Glutamatergic neuron (in vitro differentiated cells): ENCODE measurements around the gene ENDOU. TPM values are rescaled to one million over a fixed set of nuclear protein-coding genes. Genes with fewer than 3 reads are reported as not detected.

Experiments
- DNase-seq: peaks from one replicate; pipeline ENCODE4 v3.0.0; 2022
- H3K27ac Mint-ChIP-seq: one replicate; pipeline ENCODE4 v1.8.0; 2020; ENCODE audit warnings: mild to moderate bottlenecking, mixed read lengths, inconsistent platforms; ENCODE audit not compliant: unreplicated experiment
- H3K27me3 Mint-ChIP-seq: one replicate; pipeline ENCODE4 v1.8.0; 2020; ENCODE audit warnings: mild to moderate bottlenecking, moderate library complexity, mixed read lengths, inconsistent platforms; ENCODE audit not compliant: unreplicated experiment
- H3K36me3 Mint-ChIP-seq: one replicate; pipeline ENCODE4 v1.8.0; 2020; ENCODE audit warnings: mild to moderate bottlenecking, mixed read lengths, inconsistent platforms; ENCODE audit not compliant: unreplicated experiment
- H3K4me1 Mint-ChIP-seq: one replicate; pipeline ENCODE4 v1.8.0; 2020; ENCODE audit warnings: mild to moderate bottlenecking, low read depth, mixed read lengths, inconsistent platforms; ENCODE audit not compliant: unreplicated experiment
- H3K4me3 Mint-ChIP-seq: one replicate; pipeline ENCODE4 v1.8.0; 2020; ENCODE audit warnings: mild to moderate bottlenecking, mixed read lengths, inconsistent platforms; ENCODE audit not compliant: unreplicated experiment
- H3K9me3 Mint-ChIP-seq: one replicate; pipeline ENCODE4 v1.8.0; 2020; ENCODE audit warnings: mild to moderate bottlenecking, moderate library complexity, mixed read lengths, inconsistent platforms; ENCODE audit not compliant: unreplicated experiment
- CTCF ChIP-seq: fragments of 200-600 bp; sonication (generic); IDR thresholded peaks from one replicate; pipeline ENCODE4 v1.5.0; 2021; ENCODE audit not compliant: partially characterized antibody, unreplicated experiment
- total RNA-seq: library from RNA; stranded (reverse); fragmentation: NEBNext Ultra II Directional; extraction: Animal tissue kit (Norgen Biotek cat#: 25700); gene quantifications from one replicate; pipeline ENCODE4 v1.2.1, GENCODE V29; 2021; ENCODE audit not compliant: unreplicated experiment

ENDOU gene
- total RNA-seq, 1 donor from 2014 or later: not detected

- H3K4me3 Mint-ChIP-seq: no peak overlapping the region
- peaks cover 3% of the 10 kb centered on the region for H3K9me3 Mint-ChIP-seq
- TF ChIP-seq CTCF: no peak
- no peak overlapping the region for H3K27ac Mint-ChIP-seq
- H3K36me3 Mint-ChIP-seq: no peaks in the 10 kb centered on the region
- DNase-seq: no peak
- H3K4me1 Mint-ChIP-seq: no peaks in the 10 kb centered on the region
- H3K27me3 Mint-ChIP-seq: peaks cover 2% of the 10 kb centered on the region
Measured at GRCh38 chr12:47750916-47751470, 25.7 kb upstream of the ENDOU start.

- no peak overlapping the region for H3K27ac Mint-ChIP-seq
- H3K36me3 Mint-ChIP-seq: no peaks in the 10 kb centered on the region
- H3K4me1 Mint-ChIP-seq: no peaks in the 10 kb centered on the region
- DNase-seq: no peak
- peaks cover 2% of the 10 kb centered on the region for H3K27me3 Mint-ChIP-seq
- H3K9me3 Mint-ChIP-seq: peaks cover 3% of the 10 kb centered on the region
- TF ChIP-seq CTCF: no peak
- no peak overlapping the region for H3K4me3 Mint-ChIP-seq
Measured at GRCh38 chr12:47750229-47750798, 25.0 kb upstream of the ENDOU start.

GRCh38 chr12:47748899-47749298 lies 23.6 kb upstream of the ENDOU start:
- H3K4me1 Mint-ChIP-seq: no peaks in the 10 kb centered on the region
- no peak overlapping the region for H3K27ac Mint-ChIP-seq
- peaks cover 9% of the 10 kb centered on the region for H3K27me3 Mint-ChIP-seq
- peaks cover 4% of the 10 kb centered on the region for H3K9me3 Mint-ChIP-seq
- no peak for TF ChIP-seq CTCF
- no peak overlapping the region for H3K4me3 Mint-ChIP-seq
- H3K36me3 Mint-ChIP-seq: no peaks in the 10 kb centered on the region
- DNase-seq: no peak

GRCh38 chr12:47748507-47748828 lies 23.2 kb upstream of the ENDOU start:
- Mint-ChIP-seq H3K27ac (no peak overlapping the region), H3K27me3 (peaks cover 13% of the 10 kb centered on the region), H3K36me3 (no peaks in the 10 kb centered on the region), H3K4me3 (no peak overlapping the region), H3K9me3 (peaks cover 6% of the 10 kb centered on the region), H3K4me1 (peaks cover 2% of the 10 kb centered on the region)
- no peak for TF ChIP-seq CTCF
- DNase-seq: no peak

GRCh38 chr12:47747596-47748506 lies 22.6 kb upstream of the ENDOU start:
- no peak for DNase-seq
- Mint-ChIP-seq H3K4me1 (peaks cover 8% of the 10 kb centered on the region), H3K27me3 (peaks cover 17% of the 10 kb centered on the region), H3K9me3 (peaks cover 11% of the 10 kb centered on the region), H3K27ac (no peak overlapping the region), H3K36me3 (no peaks in the 10 kb centered on the region), H3K4me3 (no peak overlapping the region)
- no peak for TF ChIP-seq CTCF
